Keratinocyte (primary cell): ENCODE results near the gene PTCD2. TPM values are rescaled to one million over a fixed set of nuclear protein-coding genes. Genes with fewer than 3 reads are reported as not detected.

Experiments
- DNase-seq: peaks from one replicate; pipeline ENCODE4 v3.0.0-alpha.2; 2011; ENCODE audit warnings: low read depth, missing footprints, low spot score
- FAIRE-seq: peaks from 2 replicates; lab custom pipeline; 2011; peaks lifted over from hg19 to GRCh38; lab: Jason Lieb, UNC
- H2AFZ ChIP-seq: 2 replicates; pipeline ENCODE4 v1.6.0; 2012; ENCODE audit warnings: low read length, control low read depth, inconsistent platforms; ENCODE audit not compliant: control insufficient read depth
- H3K27ac ChIP-seq: 2 replicates; pipeline ENCODE4 v1.5.1; 2011; ENCODE audit warnings: low read length; ENCODE audit not compliant: control insufficient read depth, insufficient read depth
- H3K27me3 ChIP-seq: 3 replicates; pipeline ENCODE4 v1.6.0; 2011; ENCODE audit warnings: low read length; ENCODE audit not compliant: control insufficient read depth, insufficient read depth; ENCODE audit errors: extremely low read depth
- H3K36me3 ChIP-seq, 2 experiments: 2 replicates in 1 of 2; 3 replicates in 1 of 2; pipeline ENCODE4 v1.5.1; 2011; ENCODE audit warnings: low read length in 2 of 2, mild to moderate bottlenecking in 1 of 2; ENCODE audit not compliant: control insufficient read depth in 2 of 2, insufficient read depth in 2 of 2; ENCODE audit errors: extremely low read depth in 1 of 2
- H3K4me1 ChIP-seq: 3 replicates; pipeline ENCODE4 v1.5.1; 2011; ENCODE audit warnings: low read length; ENCODE audit not compliant: control insufficient read depth, insufficient read depth; ENCODE audit errors: extremely low read depth
- H3K4me2 ChIP-seq: 3 replicates; pipeline ENCODE4 v1.6.0; 2011; ENCODE audit warnings: low read depth, low read length; ENCODE audit not compliant: control insufficient read depth, insufficient read depth; ENCODE audit errors: extremely low read depth
- H3K4me3 ChIP-seq, 3 experiments: fragments of 200-600 bp in 1 of 3; sonication (generic) in 1 of 3; 2 replicates in 2 of 3; 3 replicates in 1 of 3; pipeline ENCODE4 v1.5.1; 2011 to 2016; ENCODE audit warnings: low read length in 3 of 3, mild to moderate bottlenecking in 3 of 3, control low read depth in 2 of 3, inconsistent platforms in 1 of 3, low read depth in 1 of 3, mixed read lengths in 1 of 3, mixed run types in 1 of 3, moderate library complexity in 1 of 3; ENCODE audit not compliant: control insufficient read depth in 2 of 3, insufficient read depth in 2 of 3; ENCODE audit errors: extremely low read depth in 1 of 3
- H3K79me2 ChIP-seq: 2 replicates; pipeline ENCODE4 v1.6.0; 2012; ENCODE audit warnings: low read length; ENCODE audit not compliant: control insufficient read depth, insufficient read depth
- H3K9ac ChIP-seq: 3 replicates; pipeline ENCODE4 v1.6.0; 2011; ENCODE audit warnings: low read length; ENCODE audit not compliant: control insufficient read depth, insufficient read depth; ENCODE audit errors: extremely low read depth
- H3K9me1 ChIP-seq: 3 replicates; pipeline ENCODE4 v1.6.0; 2011; ENCODE audit warnings: low read length; ENCODE audit not compliant: control insufficient read depth, insufficient read depth; ENCODE audit errors: extremely low read depth
- H3K9me3 ChIP-seq: 2 replicates; pipeline ENCODE4 v1.5.1; 2012; ENCODE audit warnings: low read depth, low read length; ENCODE audit not compliant: control insufficient read depth
- H4K20me1 ChIP-seq: 3 replicates; pipeline ENCODE4 v1.6.0; 2011; ENCODE audit warnings: low read length; ENCODE audit not compliant: control insufficient read depth, insufficient read depth; ENCODE audit errors: extremely low read depth
- CTCF ChIP-seq, 3 experiments: IDR thresholded peaks in 1 of 3; conservative IDR thresholded peaks in 1 of 3; optimal IDR thresholded peaks in 1 of 3; 2 replicates in 2 of 3; 3 replicates in 1 of 3; pipeline versions ENCODE3 to v1.5.1; 2011; ENCODE audit warnings: low read length in 3 of 3, mild to moderate bottlenecking in 3 of 3, moderate library complexity in 2 of 3, control low read depth in 1 of 3, inconsistent platforms in 1 of 3; ENCODE audit not compliant: insufficient read depth in 2 of 3; ENCODE audit errors: extremely low read depth in 1 of 3
- EZH2 ChIP-seq: IDR thresholded peaks from one replicate; pipeline ENCODE4 v1.6.1; 2012; ENCODE audit warnings: inconsistent platforms, mild to moderate bottlenecking, low read length, moderate library complexity
- dilution Hi-C: fragments of 300-500 bp; cut with MboI; formaldehyde crosslinking; loops from one replicate; pipeline ENCODE4 v1.7.0; 2020; ENCODE audit warnings: low sequenced_read_pairs; ENCODE audit not compliant: extremely low pct_ligation_motif_present
- polyA plus RNA-seq, 5 experiments: library from polyadenylated mRNA; depleted of rRNA in 3 of 5; stranded (reverse) in 3 of 5; stranded (forward) in 1 of 5; unstranded in 1 of 5; fragments of >200 nt; gene quantifications; 1 replicate in 1 of 5; 2 replicates in 3 of 5; 3 replicates in 1 of 5; pipeline versions ENCODE4 v1.2.1 to v1.2.3, GENCODE V29; 2011 to 2012; ENCODE audit warnings: missing spikeins in 2 of 5, low read depth in 1 of 5, low replicate concordance in 1 of 5

The PTCD2 gene
- polyA plus RNA-seq, 1 donor (not counting 4 experiments of a cell fraction or from before 2014, with no cell fraction given) = 13.1 TPM

DNA sequence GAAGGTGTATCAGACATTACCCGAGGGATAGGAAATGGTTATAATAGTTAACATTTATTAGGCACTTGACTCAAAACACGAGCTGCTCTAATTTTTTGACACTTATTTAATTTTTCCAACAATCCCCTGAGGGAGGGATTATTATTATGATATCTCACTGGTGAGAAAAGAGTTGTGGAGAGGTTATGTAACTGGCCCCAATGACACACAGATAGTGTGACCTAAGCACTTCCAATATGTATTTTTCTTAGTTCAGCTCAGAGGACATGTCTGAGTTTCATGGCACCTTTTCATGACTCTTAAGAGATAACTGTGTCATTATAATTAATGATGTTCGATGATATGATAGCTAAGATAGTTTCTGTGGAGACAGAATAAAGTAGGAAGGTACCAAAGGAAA is 86.9 kb downstream of the PTCD2 start:
- Histone ChIP-seq H3K4me3 (no peak overlapping the region), H3K27ac (no peak overlapping the region), H2AFZ (no peak overlapping the region), H4K20me1 (no peaks in the 10 kb centered on the region), H3K9ac (no peak overlapping the region), H3K9me1 (no peaks in the 10 kb centered on the region), H3K27me3 (no peaks in the 10 kb centered on the region), H3K9me3 (no peaks in the 10 kb centered on the region), H3K4me2 (no peak overlapping the region), H3K4me1 (peaks cover 15% of the 10 kb centered on the region), H3K36me3 (no peaks in the 10 kb centered on the region), H3K79me2 (no peaks in the 10 kb centered on the region)
- TF ChIP-seq CTCF (optimal IDR thresholded peaks at IDR 0.05 in 1 of 3, IDR thresholded peaks at IDR 0.05 in 1 of 3, conservative IDR thresholded peaks at IDR 0.05 in 1 of 3; ENCODE audit: extremely low read depth in 1 of 3, insufficient read depth in 2 of 3, low read length in 3 of 3) = no peak
- no peak for TF ChIP-seq EZH2
- dilution Hi-C loops = no loop called here
- FAIRE-seq = no peak
- DNase-seq = no peak

DNA sequence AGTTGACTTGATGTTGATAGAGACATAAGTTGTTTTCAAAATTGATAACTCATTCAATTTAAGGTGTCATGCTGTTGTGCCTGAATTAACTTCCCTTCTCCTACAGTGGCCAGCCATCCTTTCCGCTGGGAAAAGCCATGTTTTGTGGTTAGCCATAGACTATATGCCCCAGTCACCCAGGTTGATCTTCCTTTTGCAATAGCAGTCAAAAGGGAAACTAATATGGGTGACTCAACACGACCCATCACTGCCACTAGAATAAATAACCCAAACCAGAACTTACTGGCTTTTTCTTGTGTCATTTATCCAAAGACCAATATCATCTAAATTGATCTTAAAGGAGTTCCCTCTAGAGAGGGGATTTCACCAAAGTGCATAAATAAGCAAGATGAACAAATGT is 87.4 kb downstream of the PTCD2 start:
- Histone ChIP-seq H4K20me1 (no peaks in the 10 kb centered on the region), H3K4me2 (no peak overlapping the region), H3K36me3 (no peaks in the 10 kb centered on the region), H3K9me1 (no peaks in the 10 kb centered on the region), H3K79me2 (no peaks in the 10 kb centered on the region), H3K9me3 (no peaks in the 10 kb centered on the region), H3K4me3 (no peak overlapping the region), H3K9ac (no peak overlapping the region), H3K27ac (no peak overlapping the region), H2AFZ (no peak overlapping the region), H3K27me3 (no peaks in the 10 kb centered on the region), H3K4me1 (peaks cover 11% of the 10 kb centered on the region)
- no peak for FAIRE-seq
- no peak for TF ChIP-seq EZH2
- TF ChIP-seq CTCF (optimal IDR thresholded peaks at IDR 0.05 in 1 of 3, IDR thresholded peaks at IDR 0.05 in 1 of 3, conservative IDR thresholded peaks at IDR 0.05 in 1 of 3; ENCODE audit: extremely low read depth in 1 of 3, insufficient read depth in 2 of 3, low read length in 3 of 3) = no peak
- DNase-seq = no peak
- dilution Hi-C loops = no loop called here
